ENCODE measurements around the gene KIF2C. TPM values are rescaled to one million over a fixed set of nuclear protein-coding genes. Genes with fewer than 3 reads are reported as not detected.

Gene KIF2C
- total and polyA plus RNA-seq, 2 of the 4 experiments (the other 2 are of a cell fraction): 31.6 to 45.0 TPM

DNA sequence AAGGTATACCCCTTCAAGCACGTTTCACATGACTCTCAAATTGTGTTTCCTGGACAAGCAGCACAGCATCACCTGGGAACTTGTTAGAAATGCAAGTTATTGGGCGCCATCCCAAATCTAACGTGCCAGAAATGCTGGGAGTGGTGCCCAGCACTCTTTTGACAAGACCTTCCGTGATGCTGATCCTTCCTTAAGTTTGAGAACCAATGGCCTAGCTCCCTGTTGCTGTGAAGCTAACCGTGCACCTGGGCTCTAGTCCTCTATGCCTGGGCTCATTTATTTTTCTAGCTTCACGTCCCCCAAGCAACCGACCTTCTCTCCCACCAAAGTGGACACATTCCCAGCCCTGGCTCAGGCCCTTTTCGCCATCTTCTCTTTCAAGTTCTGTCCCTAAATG, 44.1 kb downstream of the KIF2C start:
- Histone ChIP-seq H3K56ac (ENCODE audit: extremely low read depth, insufficient read depth, low read length) (no peak overlapping the region), H3K79me1 (ENCODE audit: low read depth in 1 of 2, low read length in 2 of 2) (peaks cover 6 to 25% of the 10 kb centered on the region in 2 experiments; a peak in 2 of 4 replicates), H2BK20ac (ENCODE audit: low read depth, low read length) (no peak overlapping the region), H2BK120ac (ENCODE audit: low read depth, low read length) (no peak overlapping the region), H3K4ac (ENCODE audit: low read depth, low read length) (no peak overlapping the region), H4K8ac (ENCODE audit: low read depth in 2 of 2, low read length in 2 of 2) (peak overlapping the region in 1 of 2 experiments; percentile 67; a peak in 2 of 4 replicates), H2BK15ac (ENCODE audit: low read depth, low read length) (no peak overlapping the region), H3K4me1 (ENCODE audit: control insufficient read depth, insufficient read depth, low read length) (peaks cover 8% of the 10 kb centered on the region; the same call in 1 of the 2 replicates), H2AK5ac (ENCODE audit: low read depth, low read length) (no peak overlapping the region), H2AFZ (replicated peaks; ENCODE audit: low read length, poor library complexity) (peak overlapping the region; percentile 77), H3K4me3 (ENCODE audit: insufficient read depth, low read depth, low read length) (no peak overlapping the region; the same call in 1 of the 2 replicates), H3K27me3 (ENCODE audit: control insufficient read depth, insufficient read depth, low read length) (no peaks in the 10 kb centered on the region; the same call in 1 of the 2 replicates), H3K27ac (ENCODE audit: insufficient read depth, low read length) (no peak overlapping the region), H3K9me3 (ENCODE audit: control insufficient read depth, insufficient read depth, low read length) (no peaks in the 10 kb centered on the region), H4K91ac (ENCODE audit: insufficient read depth, low read depth, low read length) (no peak overlapping the region; the same call in 1 of the 2 replicates), H3K18ac (ENCODE audit: low read depth, low read length) (peak overlapping the region; percentile 7; the same call in 1 of the 2 replicates), H3K4me2 (ENCODE audit: low read depth, low read length) (peak overlapping the region; percentile 31; the same call in 1 of the 2 replicates), H2BK5ac (ENCODE audit: low read depth, low read length, poor library complexity, severe bottlenecking) (no peak overlapping the region), H3K9me1 (ENCODE audit: insufficient read depth, low read length) (peaks cover 9% of the 10 kb centered on the region; the same call in 1 of the 2 replicates), H3K23ac (ENCODE audit: low read depth, low read length) (peak overlapping the region; percentile 4; the same call in 1 of the 2 replicates), H3K14ac (replicated peaks; ENCODE audit: low read depth, low read length) (no peak overlapping the region), H3K36me3 (ENCODE audit: control insufficient read depth, insufficient read depth, low read length) (peaks cover 20% of the 10 kb centered on the region), H4K20me1 (ENCODE audit: insufficient read depth, low read length) (peaks cover 21% of the 10 kb centered on the region), H4K5ac (ENCODE audit: low read depth, low read length) (peak overlapping the region; percentile 91), H3K9ac (ENCODE audit: low read depth, low read length) (no peak overlapping the region), H2AK9ac (replicated peaks; ENCODE audit: low read depth, low read length, poor library complexity) (no peak overlapping the region)
- intact Hi-C loops (cut with micrococcal nuclease): no loop called here
- BruUV-seq (replicated peaks): no TSS peak
- in situ Hi-C loops (cut with MboI; ENCODE audit: low sequenced_read_pairs): no loop called here
- WGBS, 2 experiments (ENCODE audit: extremely low coverage in 2 of 2, insufficient read length in 1 of 2): 48% methylated on average over 6 of the region's 8 CpGs; no CpG with 5 or more reads in 1 of the 2 experiments
- ChIA-PET POLR2A (ENCODE audit: unreplicated experiment) (interaction anchor here (0.5 to 1.3 kb wide), 2 partner anchors 8 to 196 kb away, joined by 5 to 13 read pairs; no protein-coding TSS in a partner anchor), CTCF (no interaction called here)
- ATAC-seq (ENCODE audit: low read depth) (no peak), DNase-seq (no peak)
- TF ChIP-seq FOS (IDR thresholded peaks at IDR 0.05; ENCODE audit: low read depth, low read length): no peak
- no peak for TF ChIP-seq SMC3 (IDR thresholded peaks at IDR 0.05; ENCODE audit: low read depth, low read length)
- TF ChIP-seq RCOR1 (IDR thresholded peaks at IDR 0.05; ENCODE audit: insufficient replicate concordance, low read length): no peak
- no peak for TF ChIP-seq RAD21 (IDR thresholded peaks at IDR 0.05; ENCODE audit: low read length)
- no peak for TF ChIP-seq NFE2L2 (IDR thresholded peaks at IDR 0.05; ENCODE audit: low read depth, low read length)
- TF ChIP-seq MAZ (IDR thresholded peaks at IDR 0.05; ENCODE audit: borderline replicate concordance, low read depth, low read length): no peak
- TF ChIP-seq BHLHE40 (IDR thresholded peaks at IDR 0.05; ENCODE audit: low read depth, low read length): no peak
- TF ChIP-seq CHD1 (IDR thresholded peaks at IDR 0.05; ENCODE audit: low read depth, low read length): no peak
- no peak for TF ChIP-seq RFX5 (IDR thresholded peaks at IDR 0.05; ENCODE audit: low read depth, low read length)
- TF ChIP-seq, protein P1, sequence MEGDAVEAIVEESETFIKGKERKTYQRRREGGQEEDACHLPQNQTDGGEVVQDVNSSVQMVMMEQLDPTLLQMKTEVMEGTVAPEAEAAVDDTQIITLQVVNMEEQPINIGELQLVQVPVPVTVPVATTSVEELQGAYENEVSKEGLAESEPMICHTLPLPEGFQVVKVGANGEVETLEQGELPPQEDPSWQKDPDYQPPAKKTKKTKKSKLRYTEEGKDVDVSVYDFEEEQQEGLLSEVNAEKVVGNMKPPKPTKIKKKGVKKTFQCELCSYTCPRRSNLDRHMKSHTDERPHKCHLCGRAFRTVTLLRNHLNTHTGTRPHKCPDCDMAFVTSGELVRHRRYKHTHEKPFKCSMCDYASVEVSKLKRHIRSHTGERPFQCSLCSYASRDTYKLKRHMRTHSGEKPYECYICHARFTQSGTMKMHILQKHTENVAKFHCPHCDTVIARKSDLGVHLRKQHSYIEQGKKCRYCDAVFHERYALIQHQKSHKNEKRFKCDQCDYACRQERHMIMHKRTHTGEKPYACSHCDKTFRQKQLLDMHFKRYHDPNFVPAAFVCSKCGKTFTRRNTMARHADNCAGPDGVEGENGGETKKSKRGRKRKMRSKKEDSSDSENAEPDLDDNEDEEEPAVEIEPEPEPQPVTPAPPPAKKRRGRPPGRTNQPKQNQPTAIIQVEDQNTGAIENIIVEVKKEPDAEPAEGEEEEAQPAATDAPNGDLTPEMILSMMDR (conservative IDR thresholded peaks at IDR 0.05; ENCODE audit: low read depth, low read length): no peak
- TF ChIP-seq, protein P2, sequence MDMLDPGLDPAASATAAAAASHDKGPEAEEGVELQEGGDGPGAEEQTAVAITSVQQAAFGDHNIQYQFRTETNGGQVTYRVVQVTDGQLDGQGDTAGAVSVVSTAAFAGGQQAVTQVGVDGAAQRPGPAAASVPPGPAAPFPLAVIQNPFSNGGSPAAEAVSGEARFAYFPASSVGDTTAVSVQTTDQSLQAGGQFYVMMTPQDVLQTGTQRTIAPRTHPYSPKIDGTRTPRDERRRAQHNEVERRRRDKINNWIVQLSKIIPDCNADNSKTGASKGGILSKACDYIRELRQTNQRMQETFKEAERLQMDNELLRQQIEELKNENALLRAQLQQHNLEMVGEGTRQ (IDR thresholded peaks at IDR 0.05; ENCODE audit: low read depth, low read length): no peak
- dilution Hi-C loops (cut with HindIII; ENCODE audit: low sequenced_read_pairs, unreplicated experiment): no loop called here

All from IMR-90 (cell line).